HG02642 (cell line): Measurements from ENCODE around the gene WWC2.

Source experiments
- ATAC-seq: cut with Tn5 transposase; IDR thresholded peaks from one replicate; pipeline ENCODE4 v1.9.1; 2021; ENCODE audit warnings: mild to moderate bottlenecking; ENCODE audit not compliant: unreplicated experiment, poor library complexity

WWC2 gene

DNA sequence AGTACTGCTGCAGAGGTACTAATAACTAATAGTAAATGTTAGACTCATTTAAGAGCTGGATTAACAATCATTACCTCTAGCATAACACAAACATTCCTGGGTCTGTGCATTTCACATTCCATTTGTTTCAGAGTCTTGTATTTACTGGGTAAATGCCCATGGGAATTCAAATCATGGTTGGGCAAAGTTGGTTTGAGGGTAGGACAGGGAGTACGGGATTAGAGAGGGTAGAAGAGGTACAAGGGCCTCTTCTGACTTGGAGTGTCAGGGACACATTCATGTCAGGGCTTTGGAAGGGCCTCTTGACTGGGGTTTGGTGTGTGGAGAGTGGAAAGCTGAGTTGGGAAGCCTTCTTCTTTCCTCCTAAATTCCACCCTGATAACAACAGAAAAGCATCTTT is 65.9 kb downstream of the WWC2 start:
- ATAC-seq, result no peak

DNA sequence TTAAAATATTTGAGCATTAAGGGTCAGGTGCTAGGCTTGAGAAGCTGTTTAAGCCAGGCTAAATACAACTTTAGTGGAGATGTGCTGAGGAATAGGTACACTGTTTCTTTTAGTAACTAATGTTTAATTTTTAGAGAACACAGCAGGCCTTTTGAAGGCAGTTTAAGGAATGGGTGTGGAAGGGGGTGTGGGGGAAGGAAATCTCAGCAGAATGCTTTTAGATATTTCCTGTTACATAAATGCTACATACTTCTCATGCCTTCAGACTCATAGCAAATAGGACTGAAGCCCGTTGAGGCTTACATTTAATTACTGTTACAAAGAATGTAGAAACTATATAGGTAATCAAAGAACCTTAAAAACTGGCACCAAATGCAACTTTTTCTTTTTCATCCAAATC is 66.3 kb downstream of the WWC2 start:
- ATAC-seq, result no peak

DNA sequence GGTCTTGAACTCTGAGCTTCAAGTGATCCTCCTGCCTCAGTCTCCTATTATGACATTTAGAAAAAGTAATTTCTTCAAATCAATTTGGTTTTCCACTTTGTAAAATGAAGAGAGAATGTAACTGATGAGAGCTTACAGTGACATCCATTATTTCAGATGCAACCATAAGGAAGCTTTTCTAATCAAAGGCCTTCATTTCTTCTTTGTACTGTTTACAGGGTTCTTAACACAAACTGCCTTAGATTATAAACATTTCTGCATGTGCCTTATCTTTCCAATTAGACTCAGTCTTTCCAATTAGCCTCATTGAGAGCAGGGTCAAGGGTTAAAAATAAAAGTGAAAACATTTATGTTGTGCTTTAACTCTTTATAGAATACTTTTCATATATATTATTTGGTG is 71.8 kb downstream of the WWC2 start:
- ATAC-seq, result no peak

DNA sequence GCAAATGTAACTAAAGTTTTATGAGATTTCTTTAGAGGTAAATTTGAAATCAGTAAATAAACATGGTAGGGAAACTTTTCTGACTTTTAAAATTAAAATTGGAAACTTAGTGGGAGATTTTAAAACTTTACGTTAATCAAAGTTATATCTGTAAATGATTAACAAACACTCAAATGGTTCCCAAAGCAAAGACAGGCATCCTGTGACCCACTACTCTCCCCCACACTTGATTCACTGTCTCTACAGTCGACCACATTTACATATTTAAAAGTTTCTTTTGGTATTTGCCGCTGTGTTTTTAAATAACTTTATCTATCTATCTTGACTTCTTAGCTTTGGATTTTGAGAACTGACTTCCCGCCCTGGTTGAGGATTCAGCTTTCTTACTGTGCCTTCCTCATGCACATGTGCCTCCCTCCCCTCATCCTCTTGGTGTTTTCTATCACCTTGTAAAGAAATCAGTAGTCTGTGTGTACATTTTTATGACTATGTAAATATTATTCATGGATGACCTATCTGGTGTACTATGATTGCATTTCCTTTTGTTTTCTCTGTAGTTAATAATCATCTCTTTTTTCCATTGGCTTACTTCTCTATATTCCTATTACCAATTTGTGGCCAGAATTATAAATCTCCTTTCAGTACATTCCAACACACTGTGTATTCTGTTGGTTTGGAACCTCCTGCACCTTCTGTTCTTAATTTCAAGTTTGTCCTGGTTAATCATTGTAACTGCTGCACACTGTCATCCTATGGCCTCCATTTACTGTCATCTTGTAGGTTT is 72.6 kb downstream of the WWC2 start:
- ATAC-seq, result no peak

DNA sequence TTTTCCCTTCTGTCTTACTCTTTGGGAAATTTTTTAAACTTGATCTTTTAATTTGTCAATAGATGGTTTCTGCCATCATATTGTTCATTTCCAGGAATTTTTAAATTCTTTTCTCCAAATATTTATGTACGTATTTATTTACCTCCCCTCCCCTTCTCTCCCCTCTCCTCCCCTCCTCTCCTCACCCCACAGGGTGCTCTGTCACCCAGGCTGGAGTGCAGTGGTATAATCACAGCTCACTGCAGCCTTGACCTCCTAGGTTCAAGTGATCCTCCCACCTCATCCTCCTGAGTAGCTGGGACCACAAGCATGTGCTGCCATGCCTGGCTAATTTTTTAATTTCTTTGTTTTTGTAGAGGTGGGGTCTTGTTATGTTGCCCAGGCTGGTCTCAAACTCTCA is 73.8 kb downstream of the WWC2 start:
- ATAC-seq, result no peak

DNA sequence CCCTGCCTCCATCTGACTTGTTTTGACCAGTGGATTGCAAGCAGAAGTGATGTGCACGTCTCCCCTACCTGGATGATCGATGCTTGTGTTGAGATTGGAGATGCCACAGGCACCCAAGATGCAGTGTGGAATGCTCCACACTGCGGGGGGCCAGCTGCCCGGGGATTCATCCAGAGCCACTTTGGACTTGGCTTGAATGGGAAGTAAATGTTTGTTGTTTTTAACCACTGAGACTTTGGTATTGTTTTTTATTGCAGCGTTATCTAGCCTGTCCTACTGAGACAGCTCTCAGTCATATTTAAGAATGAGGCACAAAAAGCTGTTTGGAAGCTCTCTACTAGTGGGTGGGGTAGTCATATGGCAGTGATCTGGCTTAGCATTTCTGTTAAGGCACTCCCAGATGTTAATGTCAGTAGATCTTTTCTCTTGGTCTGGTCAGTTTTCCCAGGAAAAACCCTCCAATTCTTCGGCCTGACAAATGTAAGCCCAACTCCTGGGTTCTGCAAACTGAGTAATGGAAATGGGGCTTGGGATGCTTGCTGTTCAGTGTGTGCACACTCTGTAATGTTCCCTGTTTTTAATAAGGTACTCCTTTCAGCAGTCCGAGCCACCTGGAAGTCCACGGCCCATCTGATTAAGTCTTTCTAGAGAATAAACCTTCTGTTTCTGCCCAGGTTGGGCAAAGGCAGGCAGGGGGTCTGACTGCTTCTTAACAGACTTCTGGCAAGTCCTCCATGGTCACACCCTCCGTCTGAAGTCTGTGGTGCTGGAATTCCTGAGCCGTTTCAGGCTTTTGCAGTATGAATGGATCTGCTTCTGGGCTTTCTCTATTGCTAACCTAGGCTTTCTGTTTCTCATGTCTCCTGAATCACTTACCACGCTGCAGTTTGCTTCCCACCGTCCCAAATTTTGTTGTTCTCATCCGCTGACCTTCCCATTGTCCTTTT is 74.8 kb downstream of the WWC2 start:
- no peak for ATAC-seq

DNA sequence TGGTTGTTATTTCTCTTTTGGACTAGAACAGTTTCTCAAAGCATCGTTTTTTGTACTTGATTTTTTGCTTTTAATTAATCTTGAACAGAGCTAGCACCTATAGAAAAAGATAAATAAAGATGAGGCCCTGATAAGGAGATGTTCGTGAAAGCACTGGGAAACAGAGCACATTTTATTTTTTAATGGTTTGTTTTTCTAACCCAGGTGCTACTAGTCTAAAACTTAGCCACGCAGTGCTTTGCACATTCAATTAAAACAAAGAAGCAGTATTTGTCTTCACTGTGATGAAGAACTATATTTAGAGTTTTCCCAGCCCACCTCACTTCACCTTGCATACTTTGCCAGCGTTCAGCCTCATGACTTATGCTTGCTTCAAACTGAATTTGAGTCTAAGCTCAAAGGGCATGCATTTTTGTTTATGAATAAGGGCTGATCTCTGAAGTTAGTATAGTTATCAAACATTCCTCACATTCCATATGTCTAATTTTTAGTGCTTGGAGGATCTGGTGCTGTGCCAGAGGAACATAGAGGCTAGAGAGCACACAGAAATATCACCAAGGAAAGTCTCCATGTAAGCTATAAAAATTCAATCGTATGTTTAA is 76.7 kb downstream of the WWC2 start:
- no peak for ATAC-seq

DNA sequence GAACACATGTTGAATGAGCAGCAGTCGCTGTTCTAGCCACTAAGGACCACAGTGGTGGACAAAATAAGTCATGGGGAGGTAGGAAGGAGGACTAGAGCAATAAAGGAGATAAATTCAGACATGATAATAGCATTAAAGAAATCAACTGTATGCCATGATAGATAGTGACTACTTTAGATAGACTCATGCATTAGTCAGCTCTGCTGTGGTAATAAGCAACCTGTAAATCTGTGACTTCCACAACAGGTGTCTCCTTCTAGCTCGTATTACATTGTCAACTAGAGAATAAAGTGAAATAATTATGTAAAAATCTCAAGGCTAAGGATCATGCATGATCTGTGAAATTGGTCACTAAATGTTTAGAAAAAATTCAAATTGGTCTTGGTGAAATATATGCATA is 77.9 kb downstream of the WWC2 start:
- no peak for ATAC-seq

DNA sequence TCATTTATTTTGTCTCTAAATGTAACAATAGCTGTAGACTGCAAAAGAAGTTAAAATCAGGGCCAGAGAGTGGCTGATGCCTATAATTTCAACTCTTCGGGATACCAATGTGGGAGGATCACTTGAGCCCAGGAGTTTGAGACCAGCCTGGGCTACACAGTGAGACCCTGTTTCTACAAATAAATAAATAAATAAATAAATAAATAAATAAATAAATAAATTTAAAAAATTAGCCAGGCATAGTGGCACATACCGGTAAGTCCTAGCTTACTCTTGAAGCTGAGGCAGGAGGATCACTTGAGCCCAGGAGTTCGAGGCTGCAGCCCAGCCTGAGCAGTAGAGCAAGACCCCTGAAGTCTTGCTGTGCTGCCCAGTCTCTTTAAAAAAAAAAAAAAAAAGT is 79.1 kb downstream of the WWC2 start:
- ATAC-seq, result no peak

DNA sequence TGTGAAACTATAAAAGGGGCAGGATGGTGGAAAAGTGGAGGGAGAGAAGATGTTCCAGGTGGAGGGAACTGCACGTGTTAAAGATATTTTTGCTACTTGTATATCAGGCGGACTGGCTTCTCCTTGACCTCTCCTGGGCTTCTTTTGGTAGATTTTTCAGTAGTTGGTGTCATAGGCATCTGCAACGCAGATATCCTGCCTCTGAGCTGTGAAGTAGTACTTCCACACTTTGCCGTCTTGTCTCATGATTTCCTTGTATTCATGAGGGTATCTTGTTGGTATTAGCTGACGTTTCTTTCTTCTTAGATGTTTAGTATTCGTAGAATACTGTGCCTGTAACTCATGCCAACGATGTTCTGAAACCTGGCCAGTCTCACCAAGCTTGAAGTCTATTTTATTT is 81.0 kb downstream of the WWC2 start:
- ATAC-seq, result no peak

DNA sequence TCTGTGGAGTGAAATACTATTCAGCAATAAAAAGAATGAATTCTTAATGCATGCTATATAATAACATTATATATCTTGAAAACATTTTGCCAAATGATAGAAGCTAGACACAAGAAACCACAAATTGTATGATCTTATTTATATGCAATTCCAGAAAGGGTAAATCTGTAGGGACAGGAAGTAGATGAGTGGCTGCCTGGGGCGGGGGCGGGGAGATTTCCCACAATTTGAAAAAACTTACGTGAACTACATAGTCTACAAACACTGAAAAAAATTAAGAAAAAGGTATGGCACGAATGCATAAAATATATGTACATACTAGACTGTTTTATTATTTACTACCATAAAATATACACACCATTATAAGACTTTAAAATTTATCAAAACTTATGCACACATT is 81.6 kb downstream of the WWC2 start:
- no peak for ATAC-seq

DNA sequence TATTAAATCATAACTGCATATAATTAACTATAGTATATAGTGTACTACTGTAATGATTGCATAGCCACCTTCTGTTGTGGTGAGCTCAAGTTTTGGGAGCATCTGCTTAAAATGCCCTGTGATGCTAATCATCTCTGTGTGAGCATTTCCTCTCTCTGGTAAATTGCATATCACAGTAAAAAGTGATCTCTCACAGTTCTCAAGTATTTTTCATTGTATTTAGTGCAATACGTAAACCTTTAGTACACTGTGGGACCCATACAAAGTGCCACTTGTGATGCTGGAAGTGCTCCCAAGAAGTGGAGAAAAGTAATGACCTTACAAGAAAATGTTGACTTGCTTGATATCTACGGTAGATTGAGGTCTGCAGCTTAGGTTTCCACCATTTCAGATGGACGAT is 82.0 kb downstream of the WWC2 start:
- ATAC-seq, result no peak

DNA sequence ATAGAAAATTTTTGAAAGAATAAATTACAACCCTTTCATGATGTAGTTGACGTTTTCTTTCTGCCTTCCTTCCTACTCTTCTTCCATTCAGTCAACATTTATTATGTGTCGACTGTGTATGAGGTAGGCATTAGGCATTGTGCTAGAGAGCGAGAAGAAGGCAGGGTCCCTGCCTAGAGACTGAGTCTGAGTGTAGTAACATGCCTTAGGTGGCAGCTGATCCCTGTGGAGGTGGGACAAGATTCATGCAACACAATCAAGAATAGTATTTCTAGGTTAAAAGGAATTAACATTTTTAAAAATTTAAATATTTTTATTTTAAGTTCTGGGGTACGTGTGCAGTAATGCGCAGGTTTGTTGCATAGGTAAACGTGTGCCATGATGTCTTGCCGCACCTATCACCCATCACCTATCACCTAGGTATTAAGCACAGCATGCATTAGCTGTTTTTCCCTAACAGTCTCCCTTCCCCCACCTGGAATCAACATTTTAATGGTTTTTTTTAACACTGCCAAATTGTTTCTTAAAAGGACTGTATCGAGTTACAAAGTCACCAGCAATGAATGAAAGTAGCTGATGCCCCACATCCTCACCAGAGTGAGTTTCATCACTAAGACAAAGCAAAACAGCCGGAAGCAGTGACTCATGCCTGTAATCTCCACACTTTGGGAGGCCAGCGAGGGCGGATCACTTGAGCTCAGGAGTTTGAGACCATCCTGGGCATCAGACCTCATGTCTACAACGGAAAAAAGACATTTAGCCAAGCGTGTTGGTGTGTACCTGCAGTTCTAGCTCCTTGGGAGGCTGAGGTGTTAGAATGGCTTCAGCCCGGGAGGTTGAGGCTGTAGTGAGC is 84.0 kb downstream of the WWC2 start:
- ATAC-seq, result no peak

DNA sequence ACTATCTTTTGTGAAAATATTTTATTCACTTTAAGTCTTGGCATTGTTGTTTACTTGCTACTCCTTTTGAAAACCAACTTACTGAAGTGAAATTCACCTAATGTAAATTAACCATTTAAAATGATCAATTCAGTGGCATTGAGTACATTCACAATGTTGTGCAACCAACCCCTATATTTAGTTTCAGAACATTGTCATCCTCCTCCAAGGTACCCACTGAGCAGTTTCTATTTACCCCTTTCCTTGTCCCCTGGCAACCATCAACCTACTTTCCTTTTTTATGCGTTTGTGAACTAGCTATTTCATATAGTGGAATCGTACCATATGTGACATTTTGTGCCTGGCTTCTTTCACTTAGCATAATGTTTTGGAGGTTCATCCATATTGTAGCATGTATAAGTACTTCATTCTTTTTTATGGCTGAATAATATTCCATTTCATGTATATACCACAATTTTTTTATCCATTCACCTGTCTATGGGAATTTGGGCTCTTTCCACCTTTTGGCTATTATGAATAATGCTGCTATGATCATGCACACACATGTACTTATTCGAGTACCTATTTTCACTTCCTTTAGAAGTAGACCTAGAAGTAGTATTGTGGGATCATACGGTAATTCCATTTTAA is 85.0 kb downstream of the WWC2 start:
- ATAC-seq, result no peak

DNA sequence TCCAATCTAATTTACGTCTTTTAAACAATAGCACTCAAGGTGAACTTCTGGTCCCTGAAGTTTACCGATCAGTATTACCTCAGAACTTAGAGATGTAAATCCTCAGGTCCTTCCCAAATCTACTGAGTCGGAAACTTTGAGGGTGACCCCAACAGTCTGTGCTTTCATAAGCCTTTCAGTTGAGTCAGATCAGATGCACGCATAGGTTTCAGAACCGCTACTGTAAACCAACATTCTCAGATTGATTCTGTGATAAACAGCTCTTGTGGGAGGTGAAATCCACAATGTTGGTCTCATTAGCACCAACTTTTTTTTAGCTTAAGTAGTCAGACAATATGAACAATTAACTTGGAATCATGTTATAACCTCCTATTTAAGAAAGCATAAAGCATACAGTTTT is 86.0 kb downstream of the WWC2 start:
- ATAC-seq, result peak; percentile 47

DNA sequence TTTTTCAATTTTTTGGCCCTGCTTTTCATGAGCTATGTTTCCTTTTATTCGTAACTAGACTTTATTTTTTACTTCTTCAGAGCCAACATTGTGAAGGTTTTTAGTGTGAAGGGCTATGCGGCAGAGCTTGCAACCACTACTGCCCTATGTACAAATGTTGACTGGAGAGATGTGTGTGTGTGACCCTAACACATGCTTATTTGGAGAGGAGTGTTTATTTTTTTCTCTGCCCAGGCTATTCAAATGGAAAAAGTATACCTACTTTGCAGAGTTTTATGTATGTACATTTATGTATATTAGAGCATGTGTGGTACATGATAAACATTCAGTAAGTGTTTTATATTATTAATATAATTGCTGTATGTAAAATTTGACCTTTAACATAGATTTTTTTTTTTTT is 86.5 kb downstream of the WWC2 start:
- no peak for ATAC-seq

DNA sequence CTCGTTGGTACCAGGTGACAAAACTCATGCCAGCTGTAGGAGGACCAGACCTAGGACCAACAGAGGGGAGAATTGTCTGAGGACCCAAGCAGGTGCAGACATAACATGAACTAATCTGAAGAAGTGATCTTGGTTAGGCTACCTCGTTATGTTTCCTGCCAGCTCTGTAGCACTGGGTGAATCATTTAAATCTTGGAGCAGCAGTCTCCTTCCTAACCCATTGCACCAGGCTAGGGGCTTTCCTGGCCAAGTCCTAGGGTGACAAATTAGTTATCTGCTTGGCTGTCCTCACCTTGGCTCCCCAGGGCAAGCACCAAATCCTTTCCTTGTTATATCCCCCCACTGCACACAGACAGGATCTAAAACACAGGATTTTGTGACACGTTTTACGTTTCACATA is 87.8 kb downstream of the WWC2 start:
- no peak for ATAC-seq

DNA sequence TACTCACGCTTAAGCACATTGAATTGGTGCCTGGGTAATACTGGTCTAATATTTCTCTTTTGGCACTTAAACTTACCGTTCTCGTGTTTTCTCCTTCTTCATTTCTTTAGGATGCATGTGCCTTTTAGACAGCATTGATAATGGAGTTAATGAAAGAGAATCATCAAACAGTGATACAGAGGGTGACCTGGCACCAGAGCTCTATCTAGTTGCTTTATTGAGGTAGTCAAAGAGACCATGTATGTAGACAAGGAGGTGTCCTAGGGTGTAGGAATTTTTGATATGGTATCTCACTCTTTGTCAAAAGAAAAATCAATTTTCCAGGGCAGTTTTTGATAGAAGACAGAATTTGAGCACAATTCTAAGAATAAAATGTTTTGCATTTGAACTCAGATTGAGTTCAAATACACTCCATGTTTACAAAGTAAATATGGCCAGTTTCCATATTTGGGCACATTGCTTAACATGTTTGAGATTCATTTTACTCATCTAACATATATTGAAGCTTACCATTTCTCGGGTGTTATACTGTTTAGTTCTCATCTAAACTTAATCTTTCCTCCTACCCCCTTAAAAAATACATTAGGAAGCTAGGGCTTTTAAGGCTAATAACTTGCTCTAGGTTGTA is 92.0 kb downstream of the WWC2 start:
- no peak for ATAC-seq

DNA sequence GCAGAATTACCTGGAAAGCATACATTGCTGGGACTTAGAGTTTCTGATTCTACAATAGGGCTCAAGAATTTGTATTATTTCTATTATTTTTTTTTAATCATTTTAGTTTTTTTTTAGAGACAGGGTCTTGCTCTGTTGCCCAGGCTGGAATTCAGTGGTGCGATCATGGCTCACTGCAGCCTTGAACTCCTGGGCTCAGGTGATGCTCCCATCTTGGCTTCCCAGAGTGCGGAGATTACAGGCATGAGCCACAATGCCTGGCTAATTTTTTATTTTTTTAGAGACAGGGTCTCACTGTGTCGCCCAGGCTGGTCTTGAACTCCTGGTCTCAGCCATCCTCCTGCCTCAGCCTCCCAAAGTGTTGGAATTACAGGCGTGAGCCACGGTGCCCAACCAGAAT is 92.6 kb downstream of the WWC2 start:
- no peak for ATAC-seq
